GM18867 (cell line): ENCODE measurements around the gene MIEF1.

Experiments used
- ATAC-seq: cut with Tn5 transposase; IDR thresholded peaks from one replicate; pipeline ENCODE4 v1.9.1; 2021; ENCODE audit warnings: mild to moderate bottlenecking, moderate library complexity; ENCODE audit not compliant: unreplicated experiment

The MIEF1 gene

GRCh38 chr22:39554151-39554550 lies 52.1 kb downstream of the MIEF1 start:
- ATAC-seq = no peak

GRCh38 chr22:39556970-39557841 lies 55.1 kb downstream of the MIEF1 start:
- no peak for ATAC-seq

GRCh38 chr22:39558254-39558727 lies 56.2 kb downstream of the MIEF1 start:
- no peak for ATAC-seq

GRCh38 chr22:39558950-39559349 lies 56.9 kb downstream of the MIEF1 start:
- no peak for ATAC-seq

- no peak for ATAC-seq
These were observed 57.5 kb downstream of the MIEF1 start for GRCh38 chr22:39559456-39560105.

GRCh38 chr22:39560127-39560526 lies 58.0 kb downstream of the MIEF1 start:
- no peak for ATAC-seq

GRCh38 chr22:39562839-39563489 lies 60.9 kb downstream of the MIEF1 start:
- no peak for ATAC-seq

- ATAC-seq = no peak
These were observed 61.7 kb downstream of the MIEF1 start for GRCh38 chr22:39563571-39564428.

GRCh38 chr22:39565414-39565944 lies 63.4 kb downstream of the MIEF1 start:
- ATAC-seq = no peak

GRCh38 chr22:39567135-39567946 lies 65.3 kb downstream of the MIEF1 start:
- ATAC-seq = no peak
